HG02981 (cell line): ENCODE results near the gene SETD7.

ENCODE experiments used
- ATAC-seq: cut with Tn5 transposase; IDR thresholded peaks from one replicate; pipeline ENCODE4 v1.9.1; 2021; ENCODE audit warnings: mild to moderate bottlenecking, moderate library complexity; ENCODE audit not compliant: unreplicated experiment

SETD7 gene

DNA sequence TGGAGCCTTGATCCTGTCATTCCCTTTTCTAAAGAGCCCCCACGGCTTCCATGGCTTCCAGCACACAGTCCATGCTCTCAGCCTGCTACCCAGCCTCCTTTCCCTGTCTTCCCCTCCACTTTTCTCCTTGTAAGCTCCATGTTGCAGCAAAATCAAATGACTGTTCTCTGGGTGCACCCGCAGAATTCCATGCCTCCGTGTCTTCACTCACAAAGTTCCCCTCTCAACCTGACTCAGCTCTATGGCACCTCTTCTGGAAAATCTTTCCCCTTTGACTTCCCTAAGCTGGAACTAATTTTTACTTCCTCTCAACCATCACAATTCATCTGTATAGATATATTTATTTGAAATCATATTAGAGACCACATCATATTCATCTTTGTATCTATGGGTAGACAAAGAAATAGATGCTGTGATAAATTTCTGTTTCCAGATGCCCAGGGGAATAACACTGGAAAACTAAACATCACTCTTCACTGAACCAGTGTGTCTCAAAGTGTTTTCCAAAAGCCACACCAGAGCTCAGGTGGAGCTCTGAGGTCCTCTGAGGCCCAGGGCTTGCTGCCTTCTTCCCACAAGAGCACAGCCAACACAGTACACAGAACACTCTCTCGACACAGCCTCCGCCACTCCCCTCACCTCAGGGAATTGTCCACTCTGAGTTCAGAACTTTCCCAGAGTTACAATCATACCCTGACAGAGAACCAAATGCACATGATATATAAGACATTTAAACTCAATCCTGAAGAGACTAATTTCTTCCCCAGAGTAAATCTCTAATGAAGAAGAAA, 3.3 kb downstream of the SETD7 start:
- no peak for ATAC-seq

DNA sequence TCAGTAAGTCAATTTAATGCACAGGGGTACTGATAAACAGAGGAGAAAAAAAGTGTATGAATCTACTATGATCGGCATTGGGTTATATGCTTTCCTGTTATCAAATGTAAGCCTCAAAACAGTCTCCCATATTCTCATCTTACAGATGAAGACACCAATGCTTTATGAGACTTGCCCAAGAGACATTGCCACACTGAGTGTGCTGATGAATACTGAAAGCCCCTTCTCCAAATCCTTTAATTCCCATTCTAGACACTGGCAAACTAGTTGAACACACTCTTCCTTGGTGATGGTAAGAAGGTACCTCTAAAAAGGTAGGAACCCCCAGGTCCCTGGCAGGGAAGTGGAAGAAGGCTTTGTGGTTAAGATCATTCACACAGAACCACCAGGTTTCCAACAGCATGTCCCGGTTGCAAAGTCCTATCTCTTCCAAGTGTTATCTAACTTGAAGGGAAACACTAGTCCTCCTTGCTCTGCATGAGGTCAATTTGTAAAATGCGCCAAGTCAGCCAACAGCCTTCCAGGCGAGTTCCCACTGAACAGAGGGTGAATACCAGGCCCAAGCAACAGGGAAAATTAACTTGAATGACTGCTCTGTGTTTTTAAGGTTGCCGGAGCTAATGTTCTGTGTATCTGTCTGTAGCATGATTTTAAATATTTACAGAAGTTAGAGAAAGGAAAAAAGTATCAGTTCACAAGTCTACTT, 5.1 kb downstream of the SETD7 start:
- no peak for ATAC-seq

GRCh38 chr4:139547979-139548378, 8.0 kb downstream of the SETD7 start:
- no peak for ATAC-seq

DNA sequence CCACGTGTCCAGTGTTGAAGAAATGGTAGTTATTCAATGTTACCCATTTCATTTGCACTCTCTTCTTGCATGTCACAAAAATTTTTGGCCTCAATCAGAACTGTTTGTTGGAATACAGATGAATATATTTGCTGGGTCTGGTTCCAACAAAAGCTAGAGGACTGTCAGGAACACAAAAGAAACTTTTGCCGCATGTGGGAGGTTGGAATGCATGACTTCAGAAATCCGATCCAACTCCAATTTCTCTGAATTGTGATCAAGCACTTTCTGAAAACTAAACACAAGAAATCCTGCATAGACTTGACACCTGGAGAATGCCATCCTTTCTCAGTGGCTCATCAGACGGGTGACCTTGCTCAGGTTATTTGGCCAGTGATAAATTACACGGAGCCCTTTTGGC, 15.4 kb downstream of the SETD7 start:
- no peak for ATAC-seq

DNA sequence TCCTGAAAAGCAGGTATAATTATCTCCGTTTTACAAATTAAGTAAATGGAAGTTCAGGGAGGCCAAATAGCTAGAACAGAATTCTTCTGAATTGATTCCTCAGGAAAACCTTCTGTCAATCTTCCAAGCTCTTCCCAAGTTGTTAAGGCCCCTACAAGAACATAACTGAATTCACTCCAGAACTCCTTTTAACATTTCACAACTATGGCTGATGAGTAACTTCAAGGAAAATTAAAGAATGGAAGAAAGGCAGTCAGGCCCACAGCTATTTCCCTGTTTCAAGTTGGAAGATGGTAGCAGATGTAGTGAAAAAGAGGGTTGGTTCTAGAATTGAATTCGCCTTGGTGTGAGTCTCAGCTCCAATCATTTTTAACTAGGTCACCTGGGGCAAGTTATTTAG, 15.9 kb downstream of the SETD7 start:
- no peak for ATAC-seq

GRCh38 chr4:139537292-139537691, 18.7 kb downstream of the SETD7 start:
- no peak for ATAC-seq

DNA sequence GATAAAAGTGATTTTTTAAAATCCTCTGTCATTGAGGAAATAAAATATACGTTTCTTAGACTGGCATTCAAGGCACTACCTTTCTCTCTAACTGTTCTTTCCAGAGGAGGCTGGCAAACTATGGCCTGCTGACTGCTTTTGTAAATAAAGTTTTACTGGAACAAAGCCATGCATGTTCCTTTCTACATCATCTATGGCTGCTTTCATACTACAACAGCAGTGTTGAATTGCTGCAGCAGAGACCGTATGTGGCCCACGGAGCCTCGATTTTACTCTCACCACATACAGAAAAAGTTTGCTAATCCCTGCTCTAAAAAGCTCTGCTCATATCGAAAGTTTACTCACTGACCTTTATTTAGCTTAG, 20.2 kb downstream of the SETD7 start:
- no peak for ATAC-seq

DNA sequence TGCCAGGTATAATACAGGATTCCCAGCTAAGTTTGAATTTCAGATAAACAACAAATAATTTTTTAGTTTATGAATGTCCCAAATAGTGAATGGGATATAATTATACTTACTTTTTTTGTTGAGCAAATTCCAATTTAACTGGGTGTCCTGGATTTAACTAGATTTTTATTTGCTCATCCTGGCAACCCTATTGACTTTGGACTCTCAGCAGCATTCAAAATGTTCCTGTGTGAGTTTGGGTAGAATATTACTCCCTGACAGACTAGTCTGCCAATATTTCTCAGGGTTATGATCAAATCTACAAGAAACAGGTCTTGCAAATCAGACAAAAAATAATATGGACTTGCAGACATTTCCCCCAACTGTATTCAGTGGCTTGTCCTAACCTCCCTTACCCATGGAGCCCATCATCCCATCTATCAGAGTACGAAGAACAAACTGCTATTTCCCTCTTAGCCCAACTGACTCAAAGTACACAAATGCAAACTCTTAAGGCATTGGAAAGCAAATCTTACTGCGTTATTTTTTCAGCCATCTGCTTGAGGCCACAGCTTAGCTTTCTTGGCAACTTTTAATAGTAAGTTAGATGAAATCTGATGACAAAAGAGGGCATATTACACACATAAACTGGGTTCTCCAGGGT, 20.7 kb downstream of the SETD7 start:
- no peak for ATAC-seq

GRCh38 chr4:139534287-139534950, 21.6 kb downstream of the SETD7 start:
- no peak for ATAC-seq

DNA sequence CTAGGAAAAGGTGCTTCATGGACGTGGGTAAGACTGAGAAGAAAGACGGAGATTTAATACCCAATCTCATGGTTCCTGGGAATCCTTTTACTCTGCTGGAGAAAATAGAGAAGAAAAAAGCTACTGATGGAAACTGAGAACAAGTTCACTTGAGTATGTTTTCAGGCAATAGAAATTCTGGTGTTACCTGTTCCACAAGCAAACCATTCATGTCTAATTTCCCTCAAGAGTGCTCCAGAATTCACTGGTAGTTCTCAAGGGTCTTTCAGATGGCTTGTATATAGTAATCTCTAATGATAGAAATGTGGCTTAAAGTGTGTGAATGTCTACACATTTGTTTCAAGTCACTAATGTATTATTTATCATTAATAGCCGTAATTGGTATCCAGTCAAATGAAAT, 22.5 kb downstream of the SETD7 start:
- no peak for ATAC-seq

DNA sequence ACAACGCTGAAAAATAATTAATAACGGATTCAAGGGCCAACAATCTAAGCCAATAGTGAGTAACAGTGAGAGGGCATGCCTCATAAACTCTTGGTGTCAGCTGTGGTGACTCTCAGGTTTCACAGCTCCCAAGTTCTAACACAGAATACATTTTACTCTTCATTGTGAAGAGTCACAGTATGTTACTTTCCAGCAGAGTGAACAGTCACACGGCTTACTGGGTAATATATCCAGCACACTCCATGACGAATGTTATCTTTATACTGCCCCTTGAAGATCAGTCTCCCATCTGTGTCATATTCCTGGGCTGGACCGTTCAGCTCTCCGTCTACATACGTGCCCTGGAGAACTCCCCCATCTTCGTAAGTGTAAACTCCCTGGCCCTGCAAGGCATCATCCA, 23.1 kb downstream of the SETD7 start:
- ATAC-seq, result no peak

- peak; percentile 48 for ATAC-seq
Measured at GRCh38 chr4:139530833-139531427, 25.1 kb downstream of the SETD7 start.

- peak; percentile 83 for ATAC-seq
Measured at GRCh38 chr4:139528377-139529005, 27.5 kb downstream of the SETD7 start.

DNA sequence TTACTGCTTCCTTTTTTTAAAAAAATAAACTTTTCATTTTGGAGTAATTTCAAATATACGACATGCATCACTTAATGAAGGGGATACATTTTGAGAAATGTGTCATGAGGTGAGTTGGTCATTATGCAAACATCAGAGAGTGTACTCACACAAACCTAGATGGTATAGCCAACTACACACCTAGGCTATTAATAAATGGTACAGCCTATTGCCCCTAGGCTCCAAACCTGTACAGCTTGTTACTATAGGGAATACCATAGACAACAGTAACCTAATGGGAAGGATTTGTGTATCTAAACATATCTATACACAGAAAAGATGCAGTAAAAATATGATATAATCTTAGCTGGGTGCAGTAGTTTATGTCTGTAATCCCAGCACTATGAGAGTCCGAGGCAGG, 29.1 kb downstream of the SETD7 start:
- no peak for ATAC-seq

GRCh38 chr4:139525414-139525813, 30.6 kb downstream of the SETD7 start:
- ATAC-seq, result no peak

GRCh38 chr4:139524062-139524631, 31.9 kb downstream of the SETD7 start:
- no peak for ATAC-seq

DNA sequence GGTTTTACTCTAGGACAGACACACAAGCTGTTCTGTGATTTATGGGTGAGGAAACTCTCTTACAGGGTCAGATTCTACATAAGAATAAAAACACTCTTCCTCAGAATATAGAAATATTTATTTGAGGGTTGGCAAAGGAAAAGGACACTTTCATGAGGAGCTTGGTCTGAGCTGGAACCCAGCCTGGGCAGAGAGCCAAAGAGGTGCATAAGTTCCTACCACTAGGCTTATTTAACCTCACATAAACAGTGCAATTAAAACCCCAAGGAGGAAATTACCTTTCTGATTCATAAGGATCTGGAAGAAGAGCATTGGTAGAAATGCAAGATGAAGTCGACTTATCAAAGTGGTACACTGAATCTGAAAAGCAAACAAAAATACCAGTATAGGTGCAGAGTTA, 32.9 kb downstream of the SETD7 start:
- no peak for ATAC-seq

DNA sequence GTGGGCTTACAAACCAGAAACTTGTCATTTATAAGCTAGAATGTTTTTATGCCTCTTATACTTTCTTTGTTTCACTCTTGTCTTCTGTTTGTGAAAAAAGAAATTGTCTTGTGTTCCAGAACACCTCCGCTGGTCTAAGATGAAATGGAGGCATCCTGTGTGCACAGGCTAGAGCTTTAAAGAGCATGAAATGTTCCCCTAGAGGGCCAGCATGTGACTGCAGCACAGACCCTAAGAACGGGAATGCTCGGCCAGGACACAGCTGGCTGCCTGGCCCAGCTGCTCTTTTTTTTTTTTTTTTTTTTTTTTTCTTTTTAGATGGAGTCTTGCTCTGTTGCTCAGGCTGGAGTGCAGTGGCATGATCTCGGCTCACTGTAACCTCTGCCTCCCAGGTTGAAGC, 33.6 kb downstream of the SETD7 start:
- ATAC-seq, result no peak

- ATAC-seq, result no peak
Measured at GRCh38 chr4:139521754-139522401, 34.1 kb downstream of the SETD7 start.

DNA sequence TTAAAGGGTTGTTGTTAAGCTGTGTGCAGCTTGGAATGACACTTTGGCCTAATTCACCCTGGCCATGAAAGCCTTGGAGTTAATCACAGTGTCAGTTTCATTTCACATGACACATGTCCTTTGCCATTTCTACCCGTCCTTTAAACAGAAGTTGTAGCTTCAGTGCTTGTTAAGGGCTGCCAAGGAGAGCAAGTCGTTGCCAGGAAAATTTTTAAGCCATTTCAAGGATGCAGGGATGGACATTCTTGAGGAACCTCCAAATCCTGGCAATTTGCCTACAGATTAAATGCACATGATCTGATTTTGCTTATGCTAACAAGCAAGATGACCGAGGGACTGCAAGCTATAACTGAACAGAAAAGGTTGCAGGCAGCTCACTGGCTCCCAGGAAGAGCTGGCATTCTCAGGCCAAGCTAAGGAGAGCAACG, 40.5 kb downstream of the SETD7 start:
- ATAC-seq, result no peak
